Stimulated activated naive CD8-positive, alpha-beta T cell treated with anti-CD3 and anti-CD28 coated beads, Interleukin-15, Interleukin-2, amounts not matched to agents 100 ng/mL and 50 ng/mL, for 24 hours (primary cell): Measurements from ENCODE around the gene TSFM.

ENCODE experiments used
- H3K27ac Mint-ChIP-seq: one replicate; pipeline ENCODE4 v1.8.0; 2021; ENCODE audit warnings: mild to moderate bottlenecking, mixed read lengths
- H3K27me3 Mint-ChIP-seq: one replicate; pipeline ENCODE4 v1.8.0; 2021; ENCODE audit warnings: mixed read lengths
- H3K36me3 Mint-ChIP-seq: one replicate; pipeline ENCODE4 v1.8.0; 2021; ENCODE audit warnings: low read depth, mixed read lengths
- H3K4me1 Mint-ChIP-seq: one replicate; pipeline ENCODE4 v1.8.0; 2021; ENCODE audit warnings: low read depth, mixed read lengths
- H3K4me3 Mint-ChIP-seq: one replicate; pipeline ENCODE4 v1.8.0; 2021; ENCODE audit warnings: mild to moderate bottlenecking, mixed read lengths
- H3K9me3 Mint-ChIP-seq: one replicate; pipeline ENCODE4 v1.8.0; 2021; ENCODE audit warnings: mixed read lengths

TSFM gene

DNA sequence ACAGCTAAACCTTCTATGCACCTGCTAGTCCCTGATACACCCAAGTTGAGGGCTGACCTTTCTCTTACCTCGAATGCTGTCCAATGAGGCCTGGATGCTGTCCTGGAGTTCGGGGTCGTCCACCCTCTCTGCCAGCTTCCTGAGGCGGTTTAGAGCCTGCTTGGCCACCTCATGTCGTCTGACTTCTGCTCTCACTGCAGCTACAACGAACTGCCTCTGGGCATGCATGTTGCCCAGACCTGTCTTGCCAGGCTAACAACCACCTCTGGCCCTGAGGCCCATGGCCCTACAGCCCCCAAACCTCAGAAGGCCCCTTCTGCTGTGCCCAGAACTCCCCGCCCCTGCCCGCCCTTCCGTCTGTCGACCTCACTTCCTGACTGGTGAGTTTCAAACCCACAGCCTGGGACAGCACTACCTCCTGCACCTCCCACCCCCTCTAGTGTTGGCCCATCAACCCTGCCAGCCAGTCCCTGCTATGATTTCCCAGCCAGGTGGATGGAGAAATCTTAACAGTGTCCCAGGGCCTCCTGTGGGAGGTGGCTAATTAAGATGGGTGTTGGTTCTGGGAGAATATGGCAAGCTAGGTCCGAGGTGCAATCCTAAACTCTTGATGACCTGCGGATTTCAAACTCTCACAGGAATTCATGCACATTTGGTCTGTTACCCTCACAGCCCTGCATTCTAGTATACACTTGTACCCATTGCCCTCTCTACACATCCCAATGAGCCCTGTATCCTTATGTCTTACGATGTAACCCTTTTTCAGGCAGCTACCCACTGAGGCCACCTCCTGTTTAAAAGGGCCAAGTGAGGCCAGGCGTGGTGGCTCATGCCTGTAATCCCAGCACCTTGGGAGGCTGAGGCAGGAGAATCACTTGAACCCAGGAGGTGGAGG lies 40.5 kb upstream of the TSFM start:
- Mint-ChIP-seq H3K36me3 (peaks cover 21% of the 10 kb centered on the region), H3K27me3 (no peaks in the 10 kb centered on the region), H3K4me3 (peak overlapping the region; percentile 95), H3K27ac (peak overlapping the region; percentile 92), H3K4me1 (peaks cover 63% of the 10 kb centered on the region), H3K9me3 (no peaks in the 10 kb centered on the region)

DNA sequence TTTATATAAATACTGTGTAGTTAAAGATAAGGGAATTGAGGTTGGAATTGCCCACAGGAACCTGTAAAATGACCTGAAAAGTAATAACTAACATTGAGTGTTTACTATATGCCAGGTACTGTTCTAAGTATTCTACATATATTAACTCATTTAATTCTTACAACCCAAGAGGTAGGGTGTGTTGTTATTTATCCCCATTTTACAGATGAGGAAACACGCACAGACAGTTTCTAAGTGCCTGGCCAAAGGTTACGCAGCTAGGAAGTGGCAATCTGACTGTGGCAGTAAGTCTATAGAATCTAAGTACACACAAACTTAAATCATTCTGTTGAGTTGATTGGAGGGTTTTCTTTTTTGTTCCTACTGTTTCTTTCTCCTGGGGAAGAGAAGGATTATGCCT lies 38.8 kb upstream of the TSFM start:
- Mint-ChIP-seq H3K36me3 (peaks cover 34% of the 10 kb centered on the region), H3K4me3 (peak overlapping the region; percentile 90), H3K9me3 (no peaks in the 10 kb centered on the region), H3K4me1 (peaks cover 66% of the 10 kb centered on the region), H3K27ac (peak overlapping the region; percentile 92), H3K27me3 (no peaks in the 10 kb centered on the region)

DNA sequence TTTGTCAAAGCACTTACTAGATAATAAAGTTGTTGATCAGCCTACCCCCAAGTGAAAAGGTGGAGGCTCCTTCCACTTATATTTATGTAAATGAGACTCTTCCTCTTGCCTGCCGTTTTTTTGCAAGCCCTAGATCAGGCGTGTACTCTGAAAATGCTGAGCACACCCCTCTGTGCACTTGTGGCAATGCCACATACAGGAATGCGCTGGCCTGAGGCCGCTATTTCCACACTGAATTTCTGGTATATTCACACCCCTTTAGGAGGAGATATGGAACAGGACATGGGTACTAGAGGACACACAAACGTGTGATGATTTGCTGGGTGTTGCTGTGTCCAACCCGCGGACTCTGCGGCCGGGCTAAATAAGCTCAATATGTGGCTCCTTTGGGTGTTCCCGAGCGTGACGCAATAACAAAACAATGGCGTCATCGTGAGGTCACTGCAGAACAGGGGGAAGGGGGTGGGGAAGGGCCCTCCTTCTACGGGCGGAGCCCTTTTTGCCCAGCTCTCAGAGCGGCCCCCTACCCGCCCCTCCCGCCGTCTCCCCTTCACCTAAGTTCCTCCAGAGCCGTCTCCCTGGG lies 38.3 kb upstream of the TSFM start:
- Mint-ChIP-seq H3K4me1 (peaks cover 66% of the 10 kb centered on the region), H3K36me3 (peaks cover 36% of the 10 kb centered on the region), H3K4me3 (peak overlapping the region; percentile 90), H3K27ac (peak overlapping the region; percentile 92), H3K27me3 (no peaks in the 10 kb centered on the region), H3K9me3 (no peaks in the 10 kb centered on the region)

DNA sequence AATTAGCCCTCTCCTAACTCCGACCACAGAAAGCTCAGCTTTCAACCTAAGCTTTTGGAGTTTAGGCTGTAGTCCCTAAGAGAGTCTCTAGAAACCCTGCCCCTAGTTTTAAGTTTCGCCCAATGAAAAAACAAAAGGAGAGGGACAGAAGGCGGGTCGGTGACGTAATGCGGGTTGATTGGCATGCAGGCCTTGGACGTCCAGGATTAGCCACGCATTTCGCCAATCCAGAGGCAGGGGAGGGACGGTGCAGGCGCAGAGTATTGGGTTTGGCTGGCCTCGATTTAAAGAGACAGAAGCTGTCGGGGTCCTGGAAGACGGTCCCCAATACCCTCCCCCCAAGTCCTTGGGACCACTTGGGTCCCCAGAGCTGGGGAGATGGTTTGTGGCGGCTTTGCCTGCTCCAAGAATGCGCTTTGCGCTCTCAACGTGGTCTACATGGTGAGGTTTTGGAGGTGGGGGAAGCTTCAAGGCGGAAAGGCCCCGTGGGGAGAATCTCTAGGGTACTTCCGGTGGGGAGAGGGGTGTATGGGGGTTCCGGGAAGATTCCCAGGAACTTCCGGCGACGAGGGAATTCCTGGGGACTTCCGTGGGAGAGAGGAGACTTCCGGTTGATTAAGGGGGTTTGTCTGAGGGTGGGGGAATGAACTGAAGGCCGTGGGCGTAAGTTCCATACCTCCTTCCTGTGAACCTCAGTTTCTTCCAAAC lies 37.7 kb upstream of the TSFM start, which contains the start of gene TSPAN31:
Gene TSPAN31 (plus strand): TSS at position 263 of the 708 bp plus-strand sequence. CDS start 116 bp downstream, at position 379.
- Mint-ChIP-seq H3K4me1 (peaks cover 62% of the 10 kb centered on the region), H3K4me3 (peak within 1 kb of the TSS; percentile 90), H3K36me3 (peaks cover 37% of the 10 kb centered on the region), H3K9me3 (no peaks in the 10 kb centered on the region), H3K27me3 (no peaks in the 10 kb centered on the region), H3K27ac (peak within 1 kb of the TSS; percentile 92)

DNA sequence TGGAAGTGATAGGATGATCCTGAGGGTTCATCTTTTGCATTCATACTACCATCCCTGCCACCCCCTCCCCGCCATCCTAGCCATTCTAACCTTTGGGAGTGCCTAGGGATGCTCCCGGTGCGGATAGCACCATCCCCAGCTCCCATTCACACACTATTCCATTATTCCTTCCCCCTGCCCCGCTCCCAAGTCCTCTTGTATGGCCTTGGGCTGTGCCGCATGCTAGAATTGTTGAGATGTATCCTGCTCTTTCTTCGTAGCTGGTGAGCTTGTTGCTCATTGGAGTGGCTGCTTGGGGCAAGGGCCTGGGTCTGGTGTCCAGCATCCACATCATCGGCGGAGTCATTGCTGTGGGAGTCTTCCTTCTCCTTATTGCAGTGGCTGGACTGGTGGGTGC lies 37.1 kb upstream of the TSFM start:
- Mint-ChIP-seq H3K27me3 (no peaks in the 10 kb centered on the region), H3K4me3 (peak overlapping the region; percentile 90), H3K36me3 (peaks cover 42% of the 10 kb centered on the region), H3K4me1 (peaks cover 61% of the 10 kb centered on the region), H3K9me3 (no peaks in the 10 kb centered on the region), H3K27ac (peak overlapping the region; percentile 92)

DNA sequence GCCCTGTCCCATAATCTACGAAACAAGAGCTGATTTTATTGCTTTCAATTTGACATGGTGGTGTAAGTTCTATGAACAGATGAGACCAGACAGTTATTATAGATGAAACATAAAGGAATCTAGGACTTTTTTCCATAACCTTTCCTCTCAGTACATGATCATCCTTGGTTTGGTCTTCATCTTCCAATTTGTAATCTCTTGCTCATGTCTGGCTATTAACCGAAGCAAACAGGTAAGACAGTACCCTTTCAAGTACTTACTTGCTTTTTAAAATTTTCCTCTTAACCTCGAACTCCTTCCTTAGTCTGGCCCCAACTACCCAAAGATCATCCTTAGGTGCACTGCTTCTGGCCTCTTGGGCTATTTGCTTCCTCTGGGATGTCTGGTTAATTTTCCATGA lies 36.6 kb upstream of the TSFM start:
- Mint-ChIP-seq H3K4me3 (peak overlapping the region; percentile 90), H3K27me3 (no peaks in the 10 kb centered on the region), H3K9me3 (no peaks in the 10 kb centered on the region), H3K27ac (peak overlapping the region; percentile 92), H3K36me3 (peaks cover 48% of the 10 kb centered on the region), H3K4me1 (peaks cover 61% of the 10 kb centered on the region)

DNA sequence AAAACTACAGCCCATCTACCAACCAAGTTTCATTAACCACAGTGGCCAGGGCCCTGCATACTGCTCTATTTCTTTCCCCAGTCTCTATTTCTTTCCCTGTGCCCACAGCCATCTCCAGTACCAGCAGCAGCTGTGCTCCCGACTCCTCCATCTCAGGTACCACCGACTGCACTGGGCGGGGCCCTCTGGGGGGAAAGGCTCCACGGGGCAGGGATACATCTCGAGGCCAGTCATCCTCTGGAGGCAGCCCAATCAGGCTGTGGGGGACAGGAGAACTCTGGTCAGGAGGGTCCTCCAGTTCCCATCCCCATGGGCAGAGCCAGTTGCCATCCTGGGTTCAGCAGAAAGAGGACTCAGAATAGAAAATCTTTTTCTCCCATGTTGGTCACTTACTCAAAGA lies 33.5 kb upstream of the TSFM start:
- H3K27me3 Mint-ChIP-seq, result no peaks in the 10 kb centered on the region
- H3K27ac Mint-ChIP-seq, result peak overlapping the region; percentile 28
- H3K36me3 Mint-ChIP-seq, result peaks cover 58% of the 10 kb centered on the region
- no peaks in the 10 kb centered on the region for H3K9me3 Mint-ChIP-seq
- peaks cover 72% of the 10 kb centered on the region for H3K4me1 Mint-ChIP-seq
- H3K4me3 Mint-ChIP-seq, result no peak overlapping the region

DNA sequence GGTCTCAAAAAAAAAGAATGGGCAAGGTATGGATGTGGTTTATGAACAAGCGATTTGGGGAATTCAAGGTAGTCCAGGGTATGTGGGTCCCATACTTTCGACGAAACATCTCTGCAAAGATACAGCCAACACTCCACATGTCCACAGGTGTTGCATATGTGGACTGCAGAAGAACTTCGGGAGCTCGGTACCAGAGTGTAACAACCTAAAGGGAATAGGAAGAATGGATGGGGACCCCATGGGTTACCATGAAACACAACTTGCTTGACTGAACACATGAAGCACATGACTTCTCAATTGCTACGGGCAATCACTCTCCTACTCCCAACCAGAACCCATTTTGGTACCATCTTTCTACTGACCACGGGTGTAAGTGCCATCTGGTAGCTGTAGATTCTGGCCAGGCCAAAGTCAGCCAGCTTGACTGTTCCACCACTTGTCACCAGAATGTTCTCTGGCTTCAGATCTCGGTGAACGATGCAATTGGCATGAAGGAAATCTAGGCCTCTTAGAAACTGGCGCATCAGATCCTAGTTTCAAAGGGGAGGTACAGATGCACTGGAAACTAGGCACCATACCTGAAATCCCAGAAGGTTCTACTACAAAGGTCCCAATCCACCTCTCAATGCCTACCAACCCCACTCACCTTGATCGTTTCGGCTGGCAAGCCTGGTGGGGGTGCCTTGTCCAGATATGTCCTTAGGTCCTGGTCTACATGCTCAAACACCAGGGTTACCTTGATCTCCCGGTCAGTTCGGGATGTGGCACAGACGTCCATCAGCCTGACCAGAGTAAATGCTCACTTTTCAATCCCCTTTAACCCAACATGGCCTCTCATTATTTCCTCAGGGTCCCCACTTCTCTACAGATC lies 31.8 kb upstream of the TSFM start:
- Mint-ChIP-seq H3K4me1 (peaks cover 62% of the 10 kb centered on the region), H3K27ac (peak overlapping the region; percentile 97), H3K27me3 (no peaks in the 10 kb centered on the region), H3K36me3 (peaks cover 54% of the 10 kb centered on the region), H3K4me3 (peak overlapping the region; percentile 96), H3K9me3 (no peaks in the 10 kb centered on the region)

DNA sequence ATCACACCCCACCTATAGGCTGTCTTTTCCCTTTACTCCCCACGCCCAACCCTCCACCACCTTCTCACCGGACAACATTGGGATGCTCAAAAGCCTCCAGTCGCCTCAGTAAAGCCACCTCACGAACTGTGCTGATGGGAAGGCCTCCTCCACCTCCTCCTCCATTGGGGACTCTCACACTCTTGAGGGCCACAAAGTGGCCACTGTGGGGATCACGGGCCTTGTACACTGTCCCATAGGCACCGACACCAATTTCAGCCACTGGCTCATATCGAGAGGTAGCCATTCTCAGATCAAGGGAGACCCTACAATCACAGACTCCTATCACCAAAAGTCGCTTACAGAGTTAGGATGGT lies 31.2 kb upstream of the TSFM start:
- Mint-ChIP-seq H3K4me1 (peaks cover 60% of the 10 kb centered on the region), H3K36me3 (peaks cover 50% of the 10 kb centered on the region), H3K9me3 (no peaks in the 10 kb centered on the region), H3K27me3 (no peaks in the 10 kb centered on the region), H3K4me3 (peak overlapping the region; percentile 96), H3K27ac (peak overlapping the region; percentile 97)

DNA sequence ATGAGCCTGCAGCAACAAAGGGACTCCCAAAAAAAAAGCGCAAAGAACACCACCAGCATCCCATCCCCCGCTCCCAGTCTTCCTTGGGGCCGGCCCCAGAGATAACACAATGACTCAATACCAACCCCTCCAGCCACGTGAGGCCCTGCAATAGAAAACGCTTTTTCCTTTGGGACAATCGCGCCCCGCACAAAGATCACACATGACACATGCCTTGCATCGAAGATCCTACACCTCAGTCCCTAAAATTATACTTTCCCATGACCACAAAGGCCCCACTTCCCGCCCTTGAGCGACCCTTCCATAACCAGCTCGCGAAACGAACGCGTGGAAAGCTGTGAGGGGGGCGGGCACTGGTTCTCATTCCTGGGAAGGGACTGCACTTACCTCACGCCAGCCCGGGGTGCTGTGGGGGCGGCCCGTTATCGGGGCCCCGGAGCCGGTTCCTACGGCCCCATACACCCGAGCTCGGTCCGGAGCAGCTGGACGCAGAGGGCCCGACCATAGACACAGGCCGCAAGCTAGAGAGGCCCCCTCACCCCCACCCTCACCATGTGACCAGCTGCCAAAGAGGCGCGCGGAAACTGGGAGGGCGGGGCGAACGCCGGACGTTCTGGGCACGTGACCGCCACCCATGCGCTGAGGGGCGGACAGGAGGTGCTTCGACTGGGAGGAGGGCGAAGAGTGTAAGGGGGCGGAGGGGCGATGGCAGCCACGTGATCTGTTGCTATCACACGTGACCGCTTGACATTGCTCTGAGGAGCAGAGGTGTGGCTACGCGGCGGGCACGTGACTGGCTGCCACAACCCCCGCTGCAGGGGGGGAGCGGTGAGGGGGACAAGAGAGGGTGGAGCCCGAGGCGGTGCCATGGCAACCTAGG lies 30.6 kb upstream of the TSFM start, which contains the start of gene CDK4:
Gene CDK4 (minus strand): TSS at position 523 of the 880 bp plus-strand sequence. CDS start 593 bp downstream, outside the sequence.
- peaks cover 44% of the 10 kb centered on the region for H3K36me3 Mint-ChIP-seq
- peaks cover 63% of the 10 kb centered on the region for H3K4me1 Mint-ChIP-seq
- peak within 1 kb of the TSS; percentile 97 for H3K27ac Mint-ChIP-seq

DNA sequence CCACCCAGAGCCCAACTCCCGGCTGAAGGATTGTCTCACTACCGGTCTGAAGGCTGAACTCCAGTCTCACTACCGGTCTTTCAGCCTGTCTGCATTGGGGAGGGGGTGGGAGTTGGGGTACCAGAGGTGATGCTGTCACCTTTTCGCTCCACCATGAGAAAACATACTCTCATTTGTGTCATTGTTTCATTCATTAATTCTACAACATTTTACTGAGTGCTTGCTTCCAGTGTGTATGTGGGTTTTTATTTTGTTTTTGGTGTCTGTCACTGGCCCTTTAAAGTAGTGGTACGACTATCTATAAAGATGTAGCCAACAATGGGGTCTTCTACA lies 30.0 kb upstream of the TSFM start:
- Mint-ChIP-seq H3K4me1 (peaks cover 60% of the 10 kb centered on the region), H3K4me3 (peak overlapping the region; percentile 96), H3K27me3 (no peaks in the 10 kb centered on the region), H3K9me3 (no peaks in the 10 kb centered on the region), H3K36me3 (peaks cover 39% of the 10 kb centered on the region), H3K27ac (peak overlapping the region; percentile 97)

More for the DNA sequence above, 30.6 kb upstream of the TSFM start, which contains the start of gene CDK4:
- Mint-ChIP-seq H3K27me3 (no peaks in the 10 kb centered on the region), H3K4me3 (peak within 1 kb of the TSS; percentile 96), H3K9me3 (no peaks in the 10 kb centered on the region)

DNA sequence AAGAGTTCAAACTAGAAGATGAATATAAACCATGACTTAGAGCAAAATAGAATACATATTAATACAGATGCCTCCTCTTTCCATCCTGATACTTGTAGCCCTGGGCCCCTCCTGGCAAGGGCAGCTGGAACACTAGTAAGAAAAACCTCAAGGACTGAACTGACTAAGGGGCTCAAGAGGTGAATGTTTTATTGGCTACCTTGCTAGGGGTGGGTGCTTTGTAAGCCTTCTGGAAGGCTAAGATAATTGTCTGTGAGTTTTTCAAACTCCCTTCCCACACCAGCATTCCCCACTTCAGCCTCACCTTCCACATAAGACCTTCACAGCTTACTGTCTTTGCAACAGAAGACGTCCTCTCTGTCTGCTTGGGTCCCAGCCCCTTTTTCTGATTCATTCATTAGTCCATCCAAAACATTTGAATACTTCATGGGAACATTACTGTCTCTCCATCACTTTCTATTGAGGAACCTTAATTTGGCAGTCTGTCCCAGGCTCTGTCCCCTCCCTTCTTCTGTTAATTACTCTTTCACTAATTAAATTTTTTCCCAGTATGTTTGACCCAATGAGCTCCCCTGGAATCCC lies 28.7 kb upstream of the TSFM start:
- peak overlapping the region; percentile 96 for H3K4me3 Mint-ChIP-seq
- no peaks in the 10 kb centered on the region for H3K9me3 Mint-ChIP-seq
- peak overlapping the region; percentile 56 for H3K27ac Mint-ChIP-seq
- peaks cover 29% of the 10 kb centered on the region for H3K36me3 Mint-ChIP-seq
- no peaks in the 10 kb centered on the region for H3K27me3 Mint-ChIP-seq
- peaks cover 60% of the 10 kb centered on the region for H3K4me1 Mint-ChIP-seq

DNA sequence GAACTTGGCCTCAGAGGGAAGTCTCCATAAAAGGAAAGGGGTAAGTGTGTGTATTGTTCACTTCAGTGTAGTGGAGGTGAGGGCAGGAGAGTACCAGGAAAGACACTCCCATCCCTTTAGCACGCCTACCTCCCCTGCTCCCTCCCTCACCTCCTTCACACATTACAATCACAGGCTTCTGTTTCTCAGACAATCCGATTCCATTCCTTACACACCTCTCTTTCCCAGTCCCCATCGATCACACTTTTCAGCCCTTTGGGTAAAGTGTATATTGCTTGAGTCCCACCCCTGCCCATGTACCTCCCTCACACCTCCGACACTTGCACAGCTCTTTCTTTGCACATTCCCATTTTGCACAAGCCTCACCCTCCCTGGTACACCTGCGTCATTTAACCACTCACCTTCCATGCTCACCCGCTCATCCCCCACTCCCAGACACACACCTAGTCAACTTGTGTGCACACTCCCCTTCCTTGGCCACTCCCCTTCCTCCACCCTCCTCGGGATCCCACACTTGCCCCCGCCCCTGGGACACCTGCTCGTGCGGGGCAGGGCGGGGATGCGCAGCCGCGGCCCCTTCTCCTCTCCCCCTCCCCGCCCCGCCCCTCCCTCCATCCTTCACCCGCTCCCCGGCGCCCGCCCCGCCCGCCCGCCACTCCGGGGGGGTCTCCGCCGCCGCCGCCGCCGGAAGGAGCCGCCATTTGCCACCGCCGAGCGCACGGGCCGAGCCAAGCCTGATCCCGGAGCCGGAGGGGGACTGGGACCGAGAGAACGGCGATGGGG lies 28.0 kb upstream of the TSFM start, which contains the start of gene MARCHF9:
Gene MARCHF9 (plus strand): TSS at position 693 of the 783 bp plus-strand sequence. CDS start 426 bp downstream, outside the sequence.
- H3K9me3 Mint-ChIP-seq, result no peaks in the 10 kb centered on the region
- H3K27me3 Mint-ChIP-seq, result no peaks in the 10 kb centered on the region
- H3K36me3 Mint-ChIP-seq, result peaks cover 27% of the 10 kb centered on the region
- peak within 1 kb of the TSS; percentile 83 for H3K4me3 Mint-ChIP-seq
- peak within 1 kb of the TSS; percentile 79 for H3K27ac Mint-ChIP-seq
- H3K4me1 Mint-ChIP-seq, result peaks cover 59% of the 10 kb centered on the region
